GM18519 (cell line): Measurements from ENCODE around the gene ARHGEF2.
"Not testable (repeated sequence)": the region's sequence is repeated elsewhere in the genome, so short reads cannot be mapped to it uniquely, and the experiment has no call there.

Experiments used
- ATAC-seq: cut with Tn5 transposase; IDR thresholded peaks from one replicate; pipeline ENCODE4 v1.9.1; 2021; ENCODE audit warnings: mild to moderate bottlenecking, moderate library complexity; ENCODE audit not compliant: unreplicated experiment, low FRiP score

ARHGEF2 gene

GRCh38 chr1:155993595-155993994, 15.2 kb upstream of the ARHGEF2 start:
- ATAC-seq = no peak

- no peak for ATAC-seq
These were observed 11.8 kb upstream of the ARHGEF2 start for GRCh38 chr1:155990005-155990739.

GRCh38 chr1:155989242-155990004, 11.1 kb upstream of the ARHGEF2 start:
- no peak for ATAC-seq

DNA sequence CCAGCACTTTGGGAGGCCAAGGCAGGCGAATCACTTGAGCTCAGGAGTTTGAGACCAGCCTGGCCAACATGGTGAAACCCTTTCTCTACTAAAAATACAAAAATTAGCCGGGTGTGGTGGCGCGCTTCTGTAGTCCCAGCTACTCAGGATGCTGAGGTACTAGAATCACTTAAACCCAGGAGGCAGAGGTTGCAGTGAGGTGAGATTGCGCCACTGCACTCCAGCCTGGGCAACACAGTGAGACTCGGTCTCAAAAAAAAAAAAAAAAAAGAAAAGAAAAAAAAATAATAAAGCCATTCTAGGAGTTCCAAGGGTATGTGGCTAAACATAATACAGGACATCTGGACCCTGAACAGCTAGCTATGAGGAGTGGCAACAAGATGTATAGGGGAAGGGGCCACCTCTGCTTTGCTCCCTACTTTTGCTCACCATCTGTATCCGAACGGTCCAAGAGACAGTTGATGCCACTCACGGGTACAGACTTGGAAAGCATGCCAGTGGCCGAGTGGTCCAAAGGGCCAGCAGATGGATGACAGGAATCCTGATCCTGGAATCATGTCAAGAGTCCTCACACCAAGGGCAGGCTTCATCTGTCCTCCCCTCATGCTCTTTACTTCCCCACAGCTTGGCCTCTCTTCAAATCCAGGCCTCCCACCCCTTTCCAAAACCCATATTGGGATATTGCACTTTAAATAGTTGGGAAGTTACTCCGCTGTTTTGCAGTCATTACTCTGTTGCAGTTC, 6.7 kb upstream of the ARHGEF2 start:
- ATAC-seq = not testable (repeated sequence)

GRCh38 chr1:155984341-155984740, 6.0 kb upstream of the ARHGEF2 start:
- no peak for ATAC-seq

DNA sequence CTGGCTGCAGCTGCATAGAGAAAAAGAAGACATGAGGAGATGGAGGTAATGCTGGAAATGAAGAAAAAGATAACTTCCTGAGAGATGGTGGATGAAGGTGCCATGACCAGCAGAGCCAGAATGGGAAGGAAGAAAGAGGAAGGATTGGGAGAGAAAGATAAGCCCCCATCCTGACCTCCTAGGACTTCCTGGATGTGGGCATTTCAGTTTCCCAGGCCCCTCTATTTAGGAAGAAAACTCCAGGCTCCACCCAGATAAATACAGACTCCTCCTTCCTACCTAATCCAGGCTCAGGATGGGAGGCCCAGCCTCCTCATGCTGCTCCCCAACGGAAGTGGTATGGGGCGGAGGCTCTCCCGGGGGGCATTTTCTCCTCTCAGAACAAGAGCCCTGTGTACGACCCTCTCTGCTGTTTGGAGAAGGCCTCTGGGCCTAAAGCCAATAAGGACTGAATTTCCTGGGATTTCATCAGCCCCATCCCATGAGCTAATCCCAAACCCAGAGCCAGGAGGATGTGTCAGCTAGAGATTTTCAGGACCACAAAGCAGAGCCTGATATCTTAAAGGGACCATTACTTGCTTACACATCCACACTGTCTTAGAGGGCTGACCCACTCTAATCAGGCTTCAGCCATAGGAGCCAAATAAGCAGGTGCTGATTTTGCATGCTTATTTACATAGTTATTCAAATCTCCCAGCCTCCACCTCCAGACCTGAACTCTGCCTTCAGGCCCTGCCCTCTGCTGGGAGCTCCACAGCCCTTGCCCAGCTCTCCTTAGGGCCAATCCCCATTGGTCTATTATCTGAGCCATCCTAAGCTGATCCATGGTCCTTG, 5.1 kb upstream of the ARHGEF2 start:
- ATAC-seq = no peak

GRCh38 chr1:155982106-155982505, 3.8 kb upstream of the ARHGEF2 start:
- no peak for ATAC-seq

- ATAC-seq = no peak
These were observed 3.1 kb upstream of the ARHGEF2 start for GRCh38 chr1:155981266-155982088.

DNA sequence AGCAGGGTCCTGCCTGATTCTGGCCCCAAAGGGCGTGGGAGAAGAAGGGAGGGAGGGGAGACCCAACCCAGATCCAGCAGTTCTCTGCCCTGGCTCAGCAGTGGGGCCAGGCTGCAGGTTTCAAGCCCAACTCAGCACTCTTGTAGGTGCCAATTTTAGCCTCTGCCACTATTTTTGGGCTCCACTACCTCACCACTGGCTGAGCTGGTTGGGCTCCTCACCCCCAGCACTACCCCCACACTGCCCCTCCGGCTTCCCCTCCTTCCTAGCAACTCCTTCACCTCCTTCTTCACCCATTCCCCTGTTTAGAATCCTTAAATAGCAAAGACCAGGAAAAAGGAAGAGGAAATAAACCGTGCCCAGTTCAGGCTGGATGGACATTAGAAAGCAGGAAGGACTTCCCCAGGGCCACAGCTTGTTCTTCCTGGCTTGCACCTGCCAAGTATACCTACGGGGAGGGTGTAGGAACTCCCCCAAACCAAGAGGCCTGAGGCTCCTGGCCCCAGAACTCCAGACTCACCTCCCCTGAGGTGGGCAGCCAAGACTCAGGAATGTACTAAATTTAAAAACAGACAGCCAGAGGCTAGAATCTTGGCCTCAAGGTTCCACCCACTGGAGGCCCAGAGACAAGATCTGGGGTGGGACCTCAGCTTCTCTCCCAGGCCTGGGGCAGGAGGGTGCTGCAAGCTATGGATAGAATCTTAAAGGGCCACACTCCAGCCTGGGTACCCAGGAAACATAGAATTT, 1.4 kb upstream of the ARHGEF2 start:
- no peak for ATAC-seq

GRCh38 chr1:155978973-155979429, 654 bp upstream of the ARHGEF2 start:
- no peak for ATAC-seq

GRCh38 chr1:155977690-155978324, 540 bp downstream of the ARHGEF2 start:
- no peak for ATAC-seq

- no peak for ATAC-seq
These were observed 1.2 kb downstream of the ARHGEF2 start for GRCh38 chr1:155976913-155977689.

GRCh38 chr1:155976062-155976912, 2.1 kb downstream of the ARHGEF2 start:
- ATAC-seq = no peak

- ATAC-seq = no peak
These were observed 2.8 kb downstream of the ARHGEF2 start for GRCh38 chr1:155975375-155976061.

DNA sequence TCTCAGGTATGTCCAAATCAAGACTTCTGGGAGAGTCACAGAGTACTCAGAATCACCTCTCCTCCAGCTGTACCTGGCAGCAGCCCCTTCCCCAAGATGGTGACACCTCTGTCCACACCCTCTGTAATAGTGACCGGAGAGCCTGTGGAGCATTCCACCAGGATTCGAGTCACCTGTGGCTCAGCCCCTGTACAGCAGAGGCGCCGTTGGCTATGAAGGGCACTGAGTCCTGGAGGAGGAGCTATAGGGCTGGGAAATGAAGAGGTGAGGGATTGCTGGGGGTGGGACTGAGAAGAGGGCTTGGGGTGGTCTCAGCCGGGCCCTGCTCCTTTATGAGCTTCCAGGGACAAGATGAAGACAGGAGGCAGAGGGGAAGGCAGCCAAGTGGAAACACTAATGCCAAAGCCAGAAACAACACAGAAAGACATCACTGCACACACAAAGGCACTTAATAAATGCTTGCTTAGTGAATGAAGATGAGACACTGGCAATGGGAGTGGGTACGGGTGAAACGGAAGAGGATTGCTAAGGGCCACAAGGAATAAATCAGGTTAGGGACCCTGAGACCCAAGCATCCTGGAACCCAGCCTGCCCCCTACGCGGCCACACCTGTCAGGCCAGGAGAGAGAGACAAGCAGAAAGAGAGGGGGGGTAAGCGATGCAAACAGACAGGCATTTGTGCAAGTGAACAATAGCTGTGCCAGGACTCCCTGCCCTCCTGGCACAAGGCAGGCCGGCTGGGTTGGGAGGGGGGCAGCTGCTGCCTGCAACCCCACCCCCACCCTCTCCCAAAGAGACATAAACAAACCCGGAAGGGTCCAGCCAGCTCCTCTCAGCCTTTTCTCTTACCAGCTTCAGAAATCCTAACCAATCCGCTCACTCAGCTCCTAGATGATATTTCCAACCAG, 3.9 kb downstream of the ARHGEF2 start:
- no peak for ATAC-seq
